HepG2 (cell line): Measurements from ENCODE around the gene MRE11. TPM values are rescaled to one million over a fixed set of nuclear protein-coding genes. Genes with fewer than 3 reads are reported as not detected.

Experiments
- ATAC-seq: fragments of 200-7000 bp; cut with Tn5 transposase; 3 replicates; pipeline ENCODE4 v1.9.1; 2020; ENCODE audit warnings: mild to moderate bottlenecking, moderate library complexity
- BruUV-seq: library from RNA; stranded (reverse); fragments of 400-500 nt; replicated peaks from 2 replicates; lab custom pipeline; 2021; lab: Mats Ljungman, UMichigan
- CTCF ChIA-PET: fragments of 300-600 bp; formaldehyde crosslinking; extraction: SDS; loops from one replicate; lab custom pipeline; 2021; ENCODE audit warnings: low total read pairs, inconsistent platforms, low intra/inter-chr PET ratio; lab: Yijun Ruan, JAX
- POLR2A ChIA-PET: fragments of 350-600 bp; sonication (Branson Sonifier 250); formaldehyde crosslinking; loops from one replicate; lab custom pipeline; 2020; ENCODE audit warnings: antibody characterized with exemption, inconsistent platforms; lab: Yijun Ruan, JAX
- DNase-seq: peaks from one replicate; pipeline ENCODE4 v3.0.0-alpha.2; 2015; ENCODE audit warnings: low spot score
- FAIRE-seq: peaks from 3 replicates; lab custom pipeline; 2011; peaks lifted over from hg19 to GRCh38; lab: Jason Lieb, UNC
- H2AFZ ChIP-seq: one replicate; pipeline ENCODE4 v1.6.1; 2011; ENCODE audit warnings: low read length, inconsistent platforms
- H3K27ac ChIP-seq: fragments of 300-600 bp; 3 replicates; pipeline ENCODE4 v1.8.0; 2011; ENCODE audit warnings: mixed run types, mild to moderate bottlenecking, mixed read lengths, low read length, inconsistent platforms; ENCODE audit not compliant: insufficient read depth; ENCODE audit errors: extremely low read length
- H3K27me3 ChIP-seq, 2 experiments: fragments of 200-600 bp in 1 of 2; 2 replicates in 1 of 2; 3 replicates in 1 of 2; pipeline versions ENCODE4 v1.6.0 to v1.8.0; 2011; ENCODE audit warnings: low read length in 2 of 2, mild to moderate bottlenecking in 2 of 2, moderate library complexity in 2 of 2, inconsistent platforms in 1 of 2; ENCODE audit not compliant: insufficient read depth in 2 of 2, control insufficient read depth in 1 of 2
- H3K36me3 ChIP-seq, 2 experiments: fragments of 200-600 bp in 1 of 2; replicated peaks in 1 of 2; 2 replicates in 1 of 2; 3 replicates in 1 of 2; pipeline versions ENCODE4 v1.5.1 to v1.8.0; 2011; ENCODE audit warnings: low read length in 2 of 2, inconsistent platforms in 1 of 2; ENCODE audit not compliant: insufficient read depth in 2 of 2, control insufficient read depth in 1 of 2
- H3K4me1 ChIP-seq: 2 replicates; pipeline ENCODE4 v1.5.1; 2012; ENCODE audit warnings: low read length, inconsistent platforms; ENCODE audit not compliant: insufficient read depth
- H3K4me2 ChIP-seq: 2 replicates; pipeline ENCODE4 v1.6.0; 2011; ENCODE audit warnings: low read depth, low read length, inconsistent platforms
- H3K4me3 ChIP-seq, 3 experiments: fragments of 200-600 bp in 1 of 3; sonication (generic), shearing (Covaris generic) in 1 of 3; replicated peaks in 1 of 3; 2 replicates each; pipeline ENCODE4 v1.5.1; 2011 to 2016; ENCODE audit warnings: low read length in 3 of 3, inconsistent platforms in 2 of 3, low read depth in 2 of 3, mild to moderate bottlenecking in 2 of 3, control low read depth in 1 of 3, mixed read lengths in 1 of 3; ENCODE audit not compliant: insufficient read depth in 1 of 3
- H3K79me2 ChIP-seq: one replicate; pipeline ENCODE4 v1.6.1; 2011; ENCODE audit warnings: low read length, inconsistent platforms; ENCODE audit not compliant: insufficient read depth
- H3K9ac ChIP-seq: 2 replicates; pipeline ENCODE4 v1.6.0; 2011; ENCODE audit warnings: mild to moderate bottlenecking, low read depth, low read length, inconsistent platforms; ENCODE audit not compliant: insufficient read depth
- H3K9me3 ChIP-seq: 2 replicates; pipeline ENCODE4 v1.5.1; 2012; ENCODE audit warnings: mild to moderate bottlenecking, low read length
- H4K20me1 ChIP-seq: 2 replicates; pipeline ENCODE4 v1.6.0; 2011; ENCODE audit warnings: inconsistent platforms, mild to moderate bottlenecking, low read length, moderate library complexity; ENCODE audit not compliant: insufficient read depth
- MAFF ChIP-seq: IDR thresholded peaks from 2 replicates; pipeline ENCODE4 v1.6.1; 2011; ENCODE audit warnings: low read depth, low read length, improper control_type of control experiment
- MAFK ChIP-seq, 2 experiments: IDR thresholded peaks in 1 of 2; conservative IDR thresholded peaks in 1 of 2; 2 replicates each; pipeline ENCODE4 v1.6.1; 2011; ENCODE audit warnings: improper control_type of control experiment in 2 of 2, low read length in 2 of 2
- MAX ChIP-seq: IDR thresholded peaks from 2 replicates; pipeline ENCODE4 v1.6.1; 2012; ENCODE audit warnings: inconsistent platforms
- NFIB ChIP-seq: sonication (generic); formaldehyde crosslinking; IDR thresholded peaks from 2 replicates; pipeline ENCODE4 v1.9.0; 2021; ENCODE audit warnings: missing genetic modification reagents, mild to moderate bottlenecking, borderline replicate concordance
- POLR2G ChIP-seq: fragments of 200-400 bp; formaldehyde crosslinking; IDR thresholded peaks from 2 replicates; pipeline ENCODE4 v1.6.1; 2018; ENCODE audit warnings: mild to moderate bottlenecking, low read depth, low read length, moderate library complexity
- ZNF550 ChIP-seq: sonication (generic); formaldehyde crosslinking; IDR thresholded peaks from 2 replicates; pipeline ENCODE4 v1.4.0; 2020; ENCODE audit warnings: mild to moderate bottlenecking, missing genetic modification reagents, borderline replicate concordance
- WGBS: methylation state at CpG from one replicate; pipeline ENCODE4 v1.1.6; 2017; ENCODE audit warnings: low lambda C conversion rate; 5-methylcytosine and 5-hydroxymethylcytosine counted together
- in situ Hi-C: cut with HindIII; loops from 2 replicates; pipeline ENCODE4 v1.10.0; 2017; ENCODE audit warnings: low pct_unique_long_range_greater_than_20kb; ENCODE audit not compliant: extremely low pct_ligation_motif_present
- intact Hi-C: fragments of 100-400 bp; cut with micrococcal nuclease; formaldehyde crosslinking; loops from one replicate; pipeline ENCODE4 v1.10.0; 2022; ENCODE audit not compliant: unreplicated experiment
- polyA plus RNA-seq, 8 experiments: library from polyadenylated mRNA; depleted of rRNA in 3 of 8; stranded (reverse) in 7 of 8; unstranded in 1 of 8; fragments of >200 nt; fragmentation: Illumina TruSeq in 4 of 8; extraction: Trizol in 4 of 8; gene quantifications; 2 replicates each; pipeline versions ENCODE4 v1.2.1 to v1.2.3, GENCODE V29; 2011 to 2016; ENCODE audit warnings: low read depth in 4 of 8, missing spikeins in 1 of 8, mixed read lengths in 1 of 8; ENCODE audit not compliant: insufficient read depth in 1 of 8
- total RNA-seq, 5 experiments: library from RNA; depleted of rRNA; stranded (reverse); fragments of >200 nt; fragmentation: Illumina TruSeq; extraction: Trizol; gene quantifications; 2 replicates each; pipeline ENCODE4 v1.2.3, GENCODE V29; 2016; ENCODE audit warnings: low read depth in 1 of 5

The MRE11 gene
- total and polyA plus RNA-seq, 2 of the 13 experiments (the other 11 are each of a cell fraction or from before 2014, with no cell fraction given): 7.2 to 37.3 TPM

- no peak for FAIRE-seq
- Histone ChIP-seq H3K9ac (no peak overlapping the region), H3K4me3 (no peak overlapping the region), H3K36me3 (peaks cover 7 to 49% of the 10 kb centered on the region in 2 experiments), H4K20me1 (no peaks in the 10 kb centered on the region), H2AFZ (no peak overlapping the region), H3K27me3 (no peaks in the 10 kb centered on the region), H3K27ac (no peak overlapping the region), H3K4me1 (0 out of 2 replicates have a peak, but pooled peaks cover under 1% of the 10 kb centered on the region), H3K9me3 (no peaks in the 10 kb centered on the region), H3K79me2 (no peaks in the 10 kb centered on the region), H3K4me2 (no peak overlapping the region)
- ChIA-PET CTCF (no interaction called here), POLR2A (no interaction called here)
- BruUV-seq: no TSS peak
- in situ Hi-C loops: no loop called here
- intact Hi-C loops: no loop called here
- TF ChIP-seq NFIB (CRISPR knock-in tag): no peak
- TF ChIP-seq ZNF550 (CRISPR knock-in tag): no peak
- peak; percentile 84 to 94 for TF ChIP-seq MAFK (conservative IDR thresholded peaks at IDR 0.05 in 1 of 2, IDR thresholded peaks at IDR 0.05 in 1 of 2; ENCODE audit: low read length in 2 of 2)
- peak; percentile 90 for TF ChIP-seq MAFF
- no peak for ATAC-seq
- DNase-seq: no peak
- 97% methylated on average over 1 of the region's 1 CpG for WGBS
These were observed 7.6 kb downstream of the MRE11 start for GRCh38 chr11:94486068-94486467.

GRCh38 chr11:94481342-94481741 is 12.3 kb downstream of the MRE11 start:
- no peak overlapping the region for H3K27ac ChIP-seq
- peaks cover 6 to 35% of the 10 kb centered on the region in 2 experiments for H3K36me3 ChIP-seq
- H3K4me2 ChIP-seq: no peak overlapping the region
- POLR2A ChIA-PET: no interaction called here
- DNase-seq (no peak), FAIRE-seq (no peak), ATAC-seq (no peak)
- H3K79me2 ChIP-seq: no peaks in the 10 kb centered on the region
- no peaks in the 10 kb centered on the region for H3K4me1 ChIP-seq
- H3K9me3 ChIP-seq: no peaks in the 10 kb centered on the region
- in situ Hi-C loops (no loop called here), intact Hi-C loops (no loop called here)
- BruUV-seq: no TSS peak
- no peaks in the 10 kb centered on the region for H4K20me1 ChIP-seq
- no peak overlapping the region for H2AFZ ChIP-seq
- H3K27me3 ChIP-seq: no peaks in the 10 kb centered on the region
- H3K4me3 ChIP-seq: no peak overlapping the region
- no peak for TF ChIP-seq POLR2G
- no peak for TF ChIP-seq MAX
- CTCF ChIA-PET: no interaction called here
- H3K9ac ChIP-seq: no peak overlapping the region
